Endothelial cell of hepatic sinusoid (primary cell): Measurements from ENCODE around the gene UGT2B17.
"Not testable (repeated sequence)": the region's sequence is repeated elsewhere in the genome, so short reads cannot be mapped to it uniquely, and the experiment has no call there.

ENCODE experiments used
- in situ Hi-C: cut with HindIII; loops from 2 replicates; pipeline ENCODE4 v1.10.0; 2017; ENCODE audit warnings: low sequenced_read_pairs

UGT2B17 gene

GRCh38 chr4:68576272-68577125 lies at the start of gene UGT2B17:
TSS of gene UGT2B17 (minus strand) at chr4:68576322. CDS start at chr4:68568484, 7,838 bp downstream.
- in situ Hi-C loops = no loop called here

DNA sequence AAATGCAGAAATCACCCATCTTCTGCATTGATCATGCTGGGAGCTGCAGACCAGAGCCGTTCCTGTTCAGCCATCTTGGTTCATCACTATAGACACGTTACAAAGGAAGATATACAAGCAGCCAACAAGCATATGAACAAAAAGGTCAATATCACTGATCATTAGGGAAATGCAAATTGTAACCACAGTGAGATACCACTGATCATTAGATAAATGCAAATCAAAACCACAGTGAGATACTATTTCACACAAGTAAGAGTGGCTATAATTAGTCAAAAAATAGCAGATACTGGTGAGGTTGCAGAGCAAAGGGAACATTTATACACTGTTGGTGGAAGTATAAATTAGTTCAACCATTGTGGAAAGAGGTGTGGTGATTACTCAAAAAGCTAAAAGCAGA lies 46.6 kb upstream of the UGT2B17 start:
- in situ Hi-C loops = not testable (repeated sequence)

DNA sequence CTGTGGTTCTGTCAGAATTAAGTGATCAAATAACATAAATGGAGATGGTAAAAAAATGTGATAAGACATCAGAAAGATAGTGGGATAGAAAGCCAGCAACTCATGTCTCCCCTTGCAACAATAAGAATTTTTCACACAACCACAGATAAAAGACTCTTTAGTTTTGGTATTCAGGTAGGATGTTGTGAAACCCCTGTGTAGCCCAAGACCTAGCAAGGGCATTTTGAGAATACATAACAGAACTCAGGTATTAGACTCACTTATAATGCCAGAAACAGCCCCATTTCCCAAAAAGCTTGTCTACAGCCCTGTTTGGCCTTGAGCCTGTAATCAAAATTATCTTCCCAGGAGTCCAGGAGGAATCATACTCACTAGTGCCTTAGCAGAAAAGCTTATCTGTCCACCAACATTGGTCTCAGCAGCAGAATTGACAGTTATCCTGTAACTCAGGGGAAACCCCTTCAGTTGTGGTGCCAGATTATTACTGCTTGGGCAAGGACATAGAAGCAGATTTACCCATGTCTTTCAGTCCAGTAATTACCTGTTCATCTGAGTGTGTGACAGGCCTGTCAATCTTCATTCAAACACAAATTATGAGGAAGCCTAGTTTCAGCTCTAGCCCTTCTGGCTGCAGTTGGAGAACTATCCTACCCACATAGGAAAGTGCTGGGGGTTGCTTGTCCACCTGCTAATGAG lies 41.0 kb upstream of the UGT2B17 start:
- in situ Hi-C loops = no loop called here

- in situ Hi-C loops = no loop called here
Measured at GRCh38 chr4:68615699-68616422, 39.7 kb upstream of the UGT2B17 start.

DNA sequence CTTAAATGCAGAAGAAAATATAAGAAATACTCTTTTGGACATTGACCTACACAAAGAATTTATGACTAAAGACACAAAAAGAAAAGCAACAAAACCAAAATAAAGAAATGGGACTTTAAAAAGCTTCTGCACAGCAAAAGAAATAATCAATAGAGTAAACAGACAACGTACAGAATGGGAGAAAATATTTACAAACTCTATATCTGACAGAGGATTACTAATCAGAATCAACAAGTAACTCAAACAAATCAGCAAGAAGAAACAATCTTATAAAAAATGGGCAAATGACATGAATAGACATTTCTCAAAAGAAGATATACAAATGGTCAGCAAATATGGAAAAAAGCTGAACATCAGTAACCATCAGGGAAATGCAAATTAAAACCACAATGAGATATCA lies 37.6 kb upstream of the UGT2B17 start:
- in situ Hi-C loops = no loop called here

GRCh38 chr4:68606240-68606639 lies 30.1 kb upstream of the UGT2B17 start:
- in situ Hi-C loops = no loop called here

GRCh38 chr4:68599150-68599549 lies 23.0 kb upstream of the UGT2B17 start:
- in situ Hi-C loops = no loop called here

- in situ Hi-C loops = no loop called here
Measured at GRCh38 chr4:68597482-68597881, 21.4 kb upstream of the UGT2B17 start.

GRCh38 chr4:68594678-68595077 lies 18.6 kb upstream of the UGT2B17 start:
- in situ Hi-C loops = no loop called here

- in situ Hi-C loops = no loop called here
Measured at GRCh38 chr4:68593112-68593511, 17.0 kb upstream of the UGT2B17 start.

DNA sequence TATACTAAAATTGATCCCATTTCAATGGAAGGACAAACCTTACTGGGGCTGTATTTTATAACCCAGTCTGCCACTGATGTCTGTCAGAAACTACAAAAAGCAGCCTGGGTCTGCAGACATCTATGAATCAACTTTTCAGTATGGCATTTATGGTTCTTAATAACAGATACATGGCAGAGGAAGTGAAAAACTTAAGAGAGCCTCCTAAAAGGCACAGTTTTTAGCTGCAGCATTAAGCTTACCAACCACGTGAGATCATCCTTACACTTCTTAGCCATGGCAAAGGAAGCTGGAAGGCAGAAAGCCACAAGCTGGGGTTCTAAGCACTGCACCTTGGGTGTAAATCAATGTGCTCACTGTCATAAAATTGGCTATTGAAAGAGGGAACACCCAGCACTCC lies 16.6 kb upstream of the UGT2B17 start:
- in situ Hi-C loops = no loop called here

- in situ Hi-C loops = no loop called here
Measured at GRCh38 chr4:68591204-68591603, 15.1 kb upstream of the UGT2B17 start.

DNA sequence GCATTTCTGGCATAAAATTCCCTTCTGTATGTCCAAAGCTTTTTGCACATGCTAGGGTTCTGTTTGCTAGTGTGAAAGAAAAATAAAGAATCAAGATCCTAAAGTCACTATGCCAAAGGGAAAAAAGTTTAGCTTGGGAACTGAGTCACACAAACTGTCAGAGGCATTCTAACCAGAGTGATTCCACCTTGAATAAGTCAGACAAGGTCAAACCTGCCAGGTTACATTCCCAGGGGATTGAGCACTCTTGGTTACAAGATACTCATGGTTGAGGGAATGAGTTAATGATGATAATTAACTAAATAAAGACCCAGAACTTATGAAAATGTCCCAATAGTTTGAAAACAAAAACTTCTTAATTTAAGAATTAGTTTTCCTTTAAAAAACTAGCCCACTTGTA lies 13.7 kb upstream of the UGT2B17 start:
- in situ Hi-C loops = no loop called here

DNA sequence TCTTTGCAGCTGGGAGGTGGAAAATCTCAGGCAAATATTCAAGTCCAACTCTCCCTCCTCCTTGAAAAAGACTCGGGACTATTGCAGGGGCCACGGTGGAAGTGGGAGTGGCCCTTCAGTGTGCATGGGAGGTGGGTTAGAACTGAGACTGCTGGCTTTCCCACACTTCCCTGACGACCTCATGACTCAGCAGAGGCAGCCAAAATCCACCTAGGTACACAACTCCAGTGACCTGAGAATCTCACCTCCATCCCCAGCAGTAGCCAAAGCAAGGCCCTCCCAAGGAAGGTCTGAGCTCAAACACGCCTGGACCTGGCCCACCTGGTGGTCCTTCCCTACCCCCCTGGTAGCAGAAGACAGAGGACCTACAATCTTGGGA lies 6.2 kb upstream of the UGT2B17 start:
- in situ Hi-C loops = no loop called here

DNA sequence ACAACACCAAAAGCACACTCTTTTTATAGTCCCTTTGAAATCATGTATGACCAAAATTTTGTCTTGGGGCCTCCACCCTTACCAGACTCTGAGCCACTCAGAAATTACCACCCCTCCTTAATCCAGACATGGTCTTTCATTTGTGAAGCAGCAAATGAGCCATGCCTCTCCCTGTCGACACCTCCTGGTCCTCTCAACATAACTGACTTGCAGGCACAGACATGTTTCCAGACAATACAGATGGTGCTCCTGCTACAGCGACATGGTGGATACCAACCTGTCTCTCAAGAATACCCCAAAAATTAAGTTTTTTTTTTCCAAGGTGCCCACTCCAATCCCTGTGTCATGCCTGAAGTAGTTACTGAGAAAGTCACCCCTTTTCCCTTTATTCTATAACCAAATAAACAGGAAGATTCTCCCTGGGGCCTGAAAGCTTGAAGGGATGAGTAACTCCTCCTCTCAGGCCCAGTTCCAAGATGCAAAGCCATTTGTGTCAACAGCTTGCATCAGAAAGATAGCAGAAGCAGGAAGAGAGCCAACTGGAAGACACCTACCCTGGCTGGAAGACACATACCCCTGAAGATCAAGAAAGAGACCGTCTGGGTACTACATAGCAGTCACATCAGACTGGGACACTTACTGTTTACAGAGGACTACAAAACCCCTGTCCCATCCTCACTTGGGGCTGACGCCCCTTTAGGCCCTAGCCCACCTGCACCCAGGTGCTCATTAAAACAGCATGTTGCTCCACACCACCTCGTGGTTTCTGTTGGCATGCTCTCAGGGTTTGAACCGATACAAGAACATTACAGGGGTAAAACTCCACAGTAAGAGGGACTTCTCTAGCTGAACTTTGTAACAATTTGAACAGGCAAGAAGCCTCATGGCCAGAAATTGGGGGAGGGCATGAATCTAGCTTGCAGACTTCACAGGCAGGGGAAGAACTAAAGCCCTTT lies 5.5 kb upstream of the UGT2B17 start:
- in situ Hi-C loops = no loop called here

GRCh38 chr4:68577590-68577989 lies 1.5 kb upstream of the UGT2B17 start:
- in situ Hi-C loops = no loop called here

- in situ Hi-C loops = not testable (repeated sequence)
Measured at GRCh38 chr4:68575636-68576035, 486 bp downstream of the UGT2B17 start.

DNA sequence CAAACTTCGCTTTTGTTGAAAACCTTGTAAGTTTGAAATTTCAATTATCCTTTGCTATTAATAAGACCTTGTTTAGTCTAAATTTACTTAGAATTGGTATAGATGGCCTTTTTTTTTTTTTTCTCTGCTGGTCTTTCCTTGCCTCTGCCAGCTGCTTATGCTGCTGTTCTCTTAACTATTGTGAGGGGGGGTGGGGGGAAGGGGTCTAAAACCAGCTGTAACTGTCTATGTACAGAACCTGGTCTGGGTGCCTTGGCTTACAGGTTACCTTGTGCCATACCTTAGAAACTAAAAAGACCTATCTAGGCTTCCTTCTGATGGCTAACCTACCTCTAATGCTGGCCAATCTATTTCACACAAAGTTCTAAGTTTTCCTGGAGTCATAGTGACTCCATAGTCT lies 1.0 kb downstream of the UGT2B17 start:
- in situ Hi-C loops = no loop called here

GRCh38 chr4:68572653-68573170 lies 3.4 kb downstream of the UGT2B17 start:
- in situ Hi-C loops = no loop called here

DNA sequence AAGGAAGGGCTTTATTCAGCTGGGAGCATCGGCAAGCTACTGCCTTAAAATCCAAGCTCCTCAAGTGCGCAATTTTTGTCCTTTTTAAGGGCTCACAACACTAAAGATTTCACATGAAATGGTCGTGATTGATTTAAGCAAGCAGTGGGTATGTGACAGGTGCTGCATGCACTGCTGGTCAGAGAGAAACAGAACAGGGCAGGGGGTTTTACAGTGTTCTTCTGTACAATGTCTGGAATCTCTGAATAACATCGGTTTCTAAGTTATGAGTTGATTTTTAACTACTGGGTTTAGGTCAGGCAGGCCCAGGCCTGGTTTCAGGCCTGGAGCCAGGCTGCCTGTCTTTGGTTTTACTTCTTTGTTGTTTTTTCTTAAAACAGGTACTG lies 6.0 kb downstream of the UGT2B17 start:
- in situ Hi-C loops = no loop called here
